ENCODE measurements around the gene PITPNM3. TPM values are rescaled to one million over a fixed set of nuclear protein-coding genes. Genes with fewer than 3 reads are reported as not detected.

Gene PITPNM3
- total RNA-seq, 4 donors from 2014 or later: 2.1 to 5.4 (median 4.0) TPM

- peaks cover 0 to 4% (median 0%) of the 10 kb centered on the region in 3 donors for H3K36me3 ChIP-seq
- DNase-seq: peak in 1 of 3 donors; percentile 39
- H3K27ac ChIP-seq: no peak overlapping the region
- TF ChIP-seq CTCF (IDR thresholded peaks at IDR 0.05): no peak
- no peak for TF ChIP-seq POLR2A (IDR thresholded peaks at IDR 0.05)
- no peaks in the 10 kb centered on the region for H3K4me1 ChIP-seq
- no peak overlapping the region for H3K4me3 ChIP-seq
- H3K27me3 ChIP-seq: no peaks in the 10 kb centered on the region
- H3K9me3 ChIP-seq: no peaks in the 10 kb centered on the region
Observed at GRCh38 chr17:6463616-6464445, 92.5 kb downstream of the PITPNM3 start.

- DNase-seq: peak in 1 of 3 donors; percentile 9
- peaks cover 0 to 4% (median 0%) of the 10 kb centered on the region in 3 donors for H3K36me3 ChIP-seq
- no peaks in the 10 kb centered on the region for H3K27me3 ChIP-seq
- H3K4me1 ChIP-seq: no peaks in the 10 kb centered on the region
- H3K4me3 ChIP-seq: no peak overlapping the region
- TF ChIP-seq CTCF (IDR thresholded peaks at IDR 0.05): no peak
- TF ChIP-seq POLR2A (IDR thresholded peaks at IDR 0.05): no peak
- H3K9me3 ChIP-seq: no peaks in the 10 kb centered on the region
- no peak overlapping the region for H3K27ac ChIP-seq
Observed at GRCh38 chr17:6462692-6463091, 93.7 kb downstream of the PITPNM3 start.

GRCh38 chr17:6461792-6462524 is 94.4 kb downstream of the PITPNM3 start:
- H3K9me3 ChIP-seq: no peaks in the 10 kb centered on the region
- no peaks in the 10 kb centered on the region for H3K27me3 ChIP-seq
- TF ChIP-seq POLR2A (IDR thresholded peaks at IDR 0.05) (no peak), CTCF (IDR thresholded peaks at IDR 0.05) (no peak)
- no peak overlapping the region for H3K4me3 ChIP-seq
- H3K27ac ChIP-seq: no peak overlapping the region
- peaks cover 0 to 4% (median 0%) of the 10 kb centered on the region in 3 donors for H3K36me3 ChIP-seq
- peak in 1 of 3 donors; percentile 7 for DNase-seq
- no peaks in the 10 kb centered on the region for H3K4me1 ChIP-seq

GRCh38 chr17:6461246-6461645 is 95.1 kb downstream of the PITPNM3 start:
- Histone ChIP-seq H3K4me1 (no peaks in the 10 kb centered on the region), H3K4me3 (no peak overlapping the region), H3K27ac (no peak overlapping the region), H3K27me3 (no peaks in the 10 kb centered on the region), H3K36me3 (peaks cover 0 to 4% (median 0%) of the 10 kb centered on the region in 3 donors), H3K9me3 (no peaks in the 10 kb centered on the region)
- TF ChIP-seq POLR2A (IDR thresholded peaks at IDR 0.05) (no peak), CTCF (IDR thresholded peaks at IDR 0.05) (no peak)
- peak in 1 of 3 donors; percentile 30 for DNase-seq

- H3K27me3 ChIP-seq: no peaks in the 10 kb centered on the region
- H3K4me3 ChIP-seq: no peak overlapping the region
- H3K27ac ChIP-seq: no peak overlapping the region
- peaks cover 0 to 4% (median 0%) of the 10 kb centered on the region in 3 donors for H3K36me3 ChIP-seq
- TF ChIP-seq POLR2A (IDR thresholded peaks at IDR 0.05) (no peak), CTCF (IDR thresholded peaks at IDR 0.05) (no peak)
- no peaks in the 10 kb centered on the region for H3K9me3 ChIP-seq
- no peaks in the 10 kb centered on the region for H3K4me1 ChIP-seq
- DNase-seq: no peak
Observed at GRCh38 chr17:6460531-6461161, 95.7 kb downstream of the PITPNM3 start.
